ENCODE results near the gene SMARCAL1.

GRCh38 chr2:216519154-216519762, 107.0 kb downstream of the SMARCAL1 start:
- TF ChIP-seq CTCF (IDR thresholded peaks at IDR 0.05; ENCODE audit: low read length), result peak; percentile 68
- TF ChIP-seq EZH2 (optimal IDR thresholded peaks at IDR 0.05; ENCODE audit: low read depth, low read length), result no peak
- TF ChIP-seq EZH2phosphoT487 (IDR thresholded peaks at IDR 0.05; ENCODE audit: low read length), result no peak
